Smooth muscle cell of the brain vasculature (primary cell): Measurements from ENCODE around the gene UHRF1.
"Not testable (repeated sequence)": the region's sequence is repeated elsewhere in the genome, so short reads cannot be mapped to it uniquely, and the experiment has no call there.

Experiments used
- DNase-seq: peaks from one replicate; pipeline ENCODE4 v3.0.0-alpha.2; 2012; ENCODE audit warnings: low read depth, low spot score

UHRF1 gene

GRCh38 chr19:4900879-4901278, 8.4 kb upstream of the UHRF1 start:
- not testable (repeated sequence) for DNase-seq

- no peak for DNase-seq
Measured at GRCh38 chr19:4902796-4903195, 6.5 kb upstream of the UHRF1 start, which contains the start of gene ARRDC5. Gene ARRDC5, minus strand, starts transcription at chr19:4902896. Its CDS starts 71 bp downstream, at chr19:4902825.

- DNase-seq = no peak
Measured at GRCh38 chr19:4904481-4904880, 4.8 kb upstream of the UHRF1 start.

- no peak for DNase-seq
Measured at GRCh38 chr19:4906963-4907362, 2.3 kb upstream of the UHRF1 start.

GRCh38 chr19:4908360-4908759, 941 bp upstream of the UHRF1 start:
- DNase-seq = no peak

- no peak for DNase-seq
Measured at GRCh38 chr19:4908781-4909155, 533 bp upstream of the UHRF1 start.

GRCh38 chr19:4909897-4910593, 744 bp downstream of the UHRF1 start:
- DNase-seq = peak; percentile 69

- DNase-seq = no peak
Measured at GRCh38 chr19:4910594-4911281, 1.4 kb downstream of the UHRF1 start.

GRCh38 chr19:4911314-4911713, 2.0 kb downstream of the UHRF1 start:
- no peak for DNase-seq

GRCh38 chr19:4911786-4912672, 2.7 kb downstream of the UHRF1 start:
- DNase-seq = peak; percentile 94

GRCh38 chr19:4913996-4914735, 4.9 kb downstream of the UHRF1 start:
- no peak for DNase-seq

- no peak for DNase-seq
Measured at GRCh38 chr19:4914736-4915501, 5.6 kb downstream of the UHRF1 start.

- no peak for DNase-seq
Measured at GRCh38 chr19:4916292-4917082, 7.2 kb downstream of the UHRF1 start.

GRCh38 chr19:4922530-4923275, 13.4 kb downstream of the UHRF1 start:
- DNase-seq = no peak

GRCh38 chr19:4923276-4923747, 14.0 kb downstream of the UHRF1 start:
- no peak for DNase-seq

- no peak for DNase-seq
Measured at GRCh38 chr19:4929186-4929585, 19.9 kb downstream of the UHRF1 start.

- no peak for DNase-seq
Measured at GRCh38 chr19:4930664-4931063, 21.4 kb downstream of the UHRF1 start.

- DNase-seq = no peak
Measured at GRCh38 chr19:4932711-4933110, 23.4 kb downstream of the UHRF1 start.

- no peak for DNase-seq
Measured at GRCh38 chr19:4933528-4933927, 24.2 kb downstream of the UHRF1 start.
